ENCODE results near the gene CMC1. TPM values are rescaled to one million over a fixed set of nuclear protein-coding genes. Genes with fewer than 3 reads are reported as not detected.
"Not testable (repeated sequence)": the region's sequence is repeated elsewhere in the genome, so short reads cannot be mapped to it uniquely, and the experiment has no call there.

Gene CMC1
- total and polyA plus RNA-seq, 9 of the 15 experiments (the other 6 are each of a cell fraction or from before 2014, with no cell fraction given): 15.9 to 74.6 (median 48.9) TPM

DNA sequence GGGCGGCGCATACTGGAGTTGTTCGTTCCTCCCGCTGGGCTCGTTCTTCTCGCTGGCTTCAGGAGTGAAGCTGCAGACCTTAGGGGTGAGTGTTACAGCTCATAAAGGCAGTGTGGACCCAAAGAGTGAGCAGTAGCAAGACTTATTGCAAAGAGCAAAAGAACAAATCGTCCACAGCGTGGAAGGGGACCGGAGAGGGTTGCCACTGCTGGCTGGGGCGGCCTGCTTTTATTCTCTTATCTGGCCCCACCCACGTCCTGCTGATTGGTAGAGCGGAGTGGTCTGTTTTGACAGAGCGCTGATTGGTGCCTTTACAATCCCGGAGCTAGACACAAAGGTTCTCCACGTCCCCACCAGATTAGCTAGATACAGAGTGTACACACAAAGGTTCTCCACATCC is 41.8 kb upstream of the CMC1 start:
- peak overlapping the region; percentile 53 for H2AFZ ChIP-seq (ENCODE audit: low read depth, low read length)
- BruUV-seq (replicated peaks); in situ Hi-C loops (cut with MboI); H3K4me1 ChIP-seq (replicated peaks in 1 of 2; ENCODE audit: control insufficient read depth in 2 of 2, insufficient read depth in 2 of 2, low read length in 2 of 2); intact Hi-C loops (cut with micrococcal nuclease); H3K9me1 ChIP-seq (ENCODE audit: control insufficient read depth, insufficient read depth, low read length); POLR2A ChIA-PET; H3K36me3 ChIP-seq (ENCODE audit: control insufficient read depth, insufficient read depth, low read length); H3K9ac ChIP-seq (ENCODE audit: insufficient read depth in 1 of 2, low read depth in 2 of 2, low read length in 2 of 2); H3K27me3 ChIP-seq (ENCODE audit: control insufficient read depth in 2 of 2, insufficient read depth in 2 of 2, low read length in 2 of 2); H3K27ac ChIP-seq (ENCODE audit: extremely low read depth, low read depth, low read length); CTCF ChIA-PET (ENCODE audit: low intra/inter-chr PET ratio); H3K9me3 ChIP-seq (replicated peaks; ENCODE audit: control insufficient read depth, insufficient read depth, low read depth, low read length); H3K79me2 ChIP-seq (ENCODE audit: control insufficient read depth, insufficient read depth, low read length); FAIRE-seq; H4K20me1 ChIP-seq (replicated peaks; ENCODE audit: control insufficient read depth, insufficient read depth, low read length): not testable (repeated sequence)
- peak overlapping the region; percentile 58 for H3K4me2 ChIP-seq (ENCODE audit: insufficient read depth, low read length)
- TF ChIP-seq NFYB (IDR thresholded peaks at IDR 0.05; ENCODE audit: extremely low read depth, insufficient read length): peak; percentile 47
- peak; percentile 56; the same call in 1 of the 2 replicates for TF ChIP-seq MTA3 (IDR thresholded peaks at IDR 0.05; ENCODE audit: borderline replicate concordance)
- peak; percentile 50 for TF ChIP-seq RBFOX2 (IDR thresholded peaks at IDR 0.05; ENCODE audit: low read depth, low read length)
- peak; percentile 66 for TF ChIP-seq POLR2A (conservative IDR thresholded peaks at IDR 0.05)
- peak; percentile 50; the same call in 1 of the 2 replicates for TF ChIP-seq SUPT5H (IDR thresholded peaks at IDR 0.05)
- peak; percentile 42 for TF ChIP-seq POLR2B (IDR thresholded peaks at IDR 0.05; ENCODE audit: low read depth, partially characterized antibody)
- peak; percentile 77 for TF ChIP-seq POLR2H (tag; IDR thresholded peaks at IDR 0.05; ENCODE audit: low read depth)
- 0 out of 2 replicates have a peak overlapping the region, but pooled peaks have one; percentile 2 for H3K4me3 ChIP-seq
- WGBS (ENCODE audit: insufficient coverage, low coverage, missing lambda C conversion rate): 8% methylated on average over 15 of the region's 15 CpGs
- peak in 1 of 4 experiments; percentile 17 for DNase-seq (ENCODE audit: extremely low read depth in 1 of 4, low spot score in 3 of 4)
- ATAC-seq: peak; percentile 19; the same call in 2 of the 3 replicates

DNA sequence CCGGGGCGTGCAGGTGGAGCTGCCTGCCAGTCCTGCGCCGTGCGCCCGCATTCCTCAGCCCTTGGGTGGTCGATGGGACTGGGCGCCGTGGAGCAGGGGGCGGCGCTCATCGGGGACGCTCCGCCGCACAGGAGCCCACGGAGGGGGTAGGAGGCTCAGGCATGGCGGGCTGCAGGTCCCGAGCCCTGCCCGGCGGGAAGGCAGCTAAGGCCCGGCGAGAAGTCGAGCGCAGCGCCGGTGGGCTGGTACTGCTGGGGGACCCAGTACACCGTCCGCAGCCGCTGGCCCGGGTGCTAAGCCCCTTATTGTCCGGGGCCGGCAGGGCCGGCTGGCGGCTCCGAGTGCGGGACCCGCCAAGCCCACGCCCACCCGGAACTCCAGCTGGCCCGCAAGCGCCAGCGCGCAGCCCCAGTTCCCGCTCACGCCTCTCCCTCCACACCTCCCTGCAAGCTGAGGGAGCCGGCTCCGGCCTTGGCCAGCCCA is 41.0 kb upstream of the CMC1 start:
- H3K9me3 ChIP-seq (replicated peaks; ENCODE audit: control insufficient read depth, insufficient read depth, low read depth, low read length); H4K20me1 ChIP-seq (replicated peaks; ENCODE audit: control insufficient read depth, insufficient read depth, low read length); H3K79me2 ChIP-seq (ENCODE audit: control insufficient read depth, insufficient read depth, low read length); H3K4me2 ChIP-seq (ENCODE audit: insufficient read depth, low read length); intact Hi-C loops (cut with micrococcal nuclease); BruUV-seq (replicated peaks); H3K36me3 ChIP-seq (ENCODE audit: control insufficient read depth, insufficient read depth, low read length); H3K27me3 ChIP-seq (ENCODE audit: control insufficient read depth in 2 of 2, insufficient read depth in 2 of 2, low read length in 2 of 2); H3K9ac ChIP-seq (ENCODE audit: insufficient read depth in 1 of 2, low read depth in 2 of 2, low read length in 2 of 2); ATAC-seq; POLR2A ChIA-PET; H3K9me1 ChIP-seq (ENCODE audit: control insufficient read depth, insufficient read depth, low read length); FAIRE-seq; H3K4me3 ChIP-seq; DNase-seq (ENCODE audit: extremely low read depth in 1 of 4, low spot score in 3 of 4); CTCF ChIA-PET (ENCODE audit: low intra/inter-chr PET ratio); in situ Hi-C loops (cut with MboI); H3K4me1 ChIP-seq (replicated peaks in 1 of 2; ENCODE audit: control insufficient read depth in 2 of 2, insufficient read depth in 2 of 2, low read length in 2 of 2); H3K27ac ChIP-seq (ENCODE audit: extremely low read depth, low read depth, low read length): not testable (repeated sequence)
- WGBS (ENCODE audit: insufficient coverage, low coverage, missing lambda C conversion rate): 18% methylated on average over 32 of the region's 47 CpGs
- peak overlapping the region; percentile 38; the same call in 1 of the 2 replicates for H2AFZ ChIP-seq (ENCODE audit: low read depth, low read length)
